ENCODE data around the gene FOXD1.

Gene FOXD1

DNA sequence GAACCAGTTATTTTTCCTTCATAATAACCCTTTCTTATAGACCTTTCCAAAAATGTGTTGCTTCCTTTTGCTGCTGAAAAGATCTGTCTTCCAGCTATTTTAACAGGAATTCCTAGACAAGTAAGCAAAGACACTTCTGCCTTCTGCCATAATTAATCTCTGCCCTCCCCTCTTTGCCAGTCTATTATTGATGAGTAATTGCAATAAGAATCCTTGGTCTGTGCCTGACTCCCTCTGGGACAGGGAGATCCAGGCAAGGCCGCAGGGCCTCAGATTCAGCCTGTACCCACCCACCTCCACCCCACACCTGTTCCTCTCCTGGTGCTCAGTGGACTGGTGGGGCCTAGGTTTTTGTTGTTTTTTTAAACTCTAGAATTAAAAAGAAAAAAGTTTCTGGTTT is 8.3 kb downstream of the FOXD1 start:
- DNase-seq (ENCODE audit: low spot score): no peak

DNA sequence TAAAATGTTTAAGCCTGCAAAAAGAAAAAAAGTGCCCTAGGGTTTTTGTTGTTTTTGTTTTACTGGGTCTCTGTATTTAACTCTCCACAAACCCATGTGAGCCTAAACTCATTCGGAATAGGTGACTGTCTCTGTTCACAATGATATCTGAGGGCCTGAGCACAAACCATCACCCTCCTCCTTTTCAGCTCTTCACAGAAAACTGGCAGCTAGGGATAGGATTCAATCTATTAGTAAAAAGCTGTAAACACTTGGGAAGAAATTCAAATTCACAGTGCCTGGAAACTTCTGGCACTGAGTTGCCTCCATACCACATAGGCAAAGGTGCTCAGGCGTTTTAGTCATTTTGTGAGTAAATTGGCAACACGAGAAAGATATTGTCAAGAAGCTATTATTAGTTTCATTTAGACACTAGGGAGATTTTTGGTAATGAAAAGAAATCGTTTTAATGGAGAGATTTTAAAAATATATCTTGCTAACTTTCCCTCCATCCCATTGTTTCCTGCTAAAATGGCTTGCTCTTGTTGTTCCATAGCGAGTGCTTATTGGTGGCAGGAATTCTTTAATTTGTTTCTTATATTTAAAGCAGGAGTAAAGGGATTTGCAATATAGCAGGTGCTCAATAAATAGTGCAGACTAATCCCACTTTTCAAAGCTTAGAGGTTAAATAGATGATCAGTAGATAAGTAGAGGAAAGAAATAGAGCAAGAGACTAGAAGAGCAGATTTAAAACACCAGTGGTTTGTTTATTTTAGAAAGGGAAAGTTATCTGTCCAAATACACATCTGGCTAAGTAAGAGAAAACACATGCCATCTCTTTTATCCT is 9.7 kb downstream of the FOXD1 start:
- DNase-seq (ENCODE audit: low spot score): no peak

DNA sequence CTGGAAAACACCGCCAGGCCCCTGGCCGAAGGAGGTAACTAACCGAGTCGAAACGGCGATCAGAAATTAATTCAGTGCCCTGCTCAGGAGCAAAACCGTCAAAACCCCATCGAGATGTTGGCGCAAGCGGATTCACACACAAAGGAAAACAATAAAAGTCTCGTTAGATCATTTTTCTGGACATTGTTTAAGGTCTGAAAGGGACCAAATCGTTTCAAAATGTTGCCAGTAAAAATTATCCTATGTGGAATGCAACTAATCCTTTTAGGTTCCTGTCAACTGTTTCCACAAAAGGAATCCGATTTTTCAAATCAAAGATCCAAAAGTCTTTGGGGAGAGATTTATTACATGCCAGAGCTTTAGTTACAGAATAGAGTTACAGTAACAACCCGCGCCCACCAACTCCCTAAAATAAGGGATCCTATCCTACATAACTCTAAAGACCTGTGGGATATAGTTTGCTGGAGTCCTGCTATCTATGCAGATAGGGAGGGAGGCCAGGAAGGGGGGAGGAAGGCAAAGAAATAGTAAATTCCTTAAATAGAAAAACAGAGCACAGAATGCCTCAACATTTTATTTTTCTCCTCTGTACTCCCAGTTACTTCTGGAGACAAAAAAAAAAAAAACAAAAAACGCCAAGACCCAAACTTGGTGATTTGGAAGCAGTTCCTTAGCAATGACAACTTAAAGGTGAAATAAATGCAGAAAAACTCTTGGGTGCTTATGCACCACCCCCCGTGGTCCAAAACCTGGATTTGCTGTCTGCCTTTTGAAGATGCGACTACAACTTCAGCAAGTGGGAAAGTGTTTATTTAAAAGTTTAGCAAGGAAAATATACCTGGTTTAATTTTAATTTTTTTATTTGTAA is 10.6 kb downstream of the FOXD1 start:
- no peak for DNase-seq (ENCODE audit: low spot score)

- peak; percentile 85 for DNase-seq (ENCODE audit: low spot score)
Measured at GRCh38 chr5:73437101-73437776, 11.3 kb downstream of the FOXD1 start.

- DNase-seq (ENCODE audit: low spot score): no peak
Measured at GRCh38 chr5:73436535-73437100, 12.0 kb downstream of the FOXD1 start.

DNA sequence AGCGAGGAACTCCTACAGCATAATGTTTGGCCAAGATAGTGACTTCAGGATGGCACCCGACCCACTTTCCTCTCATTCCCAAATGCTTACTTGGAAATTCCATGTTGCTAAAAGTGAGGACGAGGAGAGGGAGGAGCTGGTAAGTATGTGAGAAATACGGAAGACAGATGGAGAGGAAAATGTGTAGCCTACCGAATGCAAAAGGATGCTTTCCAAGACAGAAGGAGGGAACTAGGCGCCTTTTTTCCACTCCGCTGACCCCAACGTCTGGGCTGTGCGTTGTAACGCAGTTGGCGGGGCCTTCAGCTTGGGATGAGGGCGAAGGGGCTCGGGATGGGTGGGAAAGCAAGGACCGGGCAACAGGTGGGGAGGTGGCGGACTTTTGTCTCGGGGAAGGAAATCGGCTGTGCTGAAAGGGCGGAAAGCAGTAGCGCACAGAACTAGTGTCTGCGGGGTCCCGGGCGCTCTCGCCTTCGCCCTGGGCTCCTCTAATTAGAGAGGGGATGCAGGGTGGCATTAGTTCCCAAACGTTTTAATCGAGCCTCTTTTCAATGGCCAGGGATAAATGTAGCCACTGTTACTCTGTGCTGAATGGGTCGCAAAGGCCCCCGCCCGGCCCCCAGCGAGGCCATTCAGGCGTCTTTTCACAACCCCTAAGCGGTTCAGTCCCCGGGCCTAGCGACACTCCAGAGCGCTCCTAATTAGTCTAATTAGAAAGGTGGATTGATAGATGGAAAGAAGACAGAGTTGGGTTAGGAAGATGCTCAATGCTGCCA is 12.6 kb downstream of the FOXD1 start:
- DNase-seq (ENCODE audit: low spot score): no peak

DNA sequence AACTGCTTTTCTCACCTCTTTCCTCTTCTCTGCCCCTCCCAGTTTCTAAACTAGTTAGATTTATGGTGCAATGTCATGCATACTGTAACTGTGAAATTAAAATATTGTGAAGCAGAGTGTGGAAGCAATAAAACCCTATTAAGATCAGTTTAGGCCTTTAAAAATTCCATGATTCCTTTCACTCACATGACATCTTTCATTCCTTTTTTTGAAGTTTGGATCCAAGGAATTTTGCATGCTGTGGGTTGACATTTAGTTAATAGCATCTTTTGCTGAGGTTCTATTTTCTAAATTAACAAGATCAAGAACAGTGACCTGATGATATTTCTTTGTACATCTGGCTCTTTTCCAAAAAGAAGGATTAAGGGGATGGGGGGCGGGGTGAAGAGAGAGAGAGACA is 13.7 kb downstream of the FOXD1 start:
- DNase-seq (ENCODE audit: low spot score): no peak

DNA sequence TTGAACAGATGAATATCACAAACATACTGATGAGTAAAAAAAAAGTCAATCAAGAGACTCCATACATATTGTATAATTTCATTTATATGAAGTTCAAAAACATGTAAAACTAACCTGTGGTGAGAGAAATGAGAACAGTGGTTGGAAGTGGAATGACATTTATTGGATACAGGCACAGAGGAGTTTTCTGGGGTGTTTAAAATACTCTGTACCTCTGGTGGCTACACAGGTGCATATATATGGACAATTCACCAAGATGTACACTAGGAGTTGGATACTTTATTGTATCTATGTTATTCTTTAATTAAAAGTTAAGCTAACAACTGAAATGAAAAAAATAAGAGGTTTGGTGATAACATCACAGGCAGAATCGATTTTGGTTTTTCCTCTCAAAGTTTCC is 14.1 kb downstream of the FOXD1 start:
- DNase-seq (ENCODE audit: low spot score): no peak

DNA sequence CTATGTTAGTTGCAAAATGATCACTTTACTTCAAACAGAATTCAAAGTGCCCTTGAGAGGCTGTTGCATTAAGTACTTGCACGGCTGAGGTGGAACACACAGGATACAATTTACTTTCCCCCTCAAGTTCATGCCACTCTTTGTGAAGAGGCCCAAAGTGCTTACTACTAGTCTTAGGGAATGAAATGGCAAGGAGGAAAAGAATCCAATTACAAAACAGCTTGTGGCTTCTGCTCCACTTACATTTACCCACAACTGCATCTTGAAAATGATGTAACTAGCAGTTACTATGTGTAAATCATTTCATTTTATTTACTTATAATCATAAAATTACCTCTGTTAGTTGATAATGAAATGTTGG is 14.6 kb downstream of the FOXD1 start:
- no peak for DNase-seq (ENCODE audit: low spot score)

- DNase-seq (ENCODE audit: low spot score): no peak
Measured at GRCh38 chr5:73433272-73433981, 15.2 kb downstream of the FOXD1 start.

DNA sequence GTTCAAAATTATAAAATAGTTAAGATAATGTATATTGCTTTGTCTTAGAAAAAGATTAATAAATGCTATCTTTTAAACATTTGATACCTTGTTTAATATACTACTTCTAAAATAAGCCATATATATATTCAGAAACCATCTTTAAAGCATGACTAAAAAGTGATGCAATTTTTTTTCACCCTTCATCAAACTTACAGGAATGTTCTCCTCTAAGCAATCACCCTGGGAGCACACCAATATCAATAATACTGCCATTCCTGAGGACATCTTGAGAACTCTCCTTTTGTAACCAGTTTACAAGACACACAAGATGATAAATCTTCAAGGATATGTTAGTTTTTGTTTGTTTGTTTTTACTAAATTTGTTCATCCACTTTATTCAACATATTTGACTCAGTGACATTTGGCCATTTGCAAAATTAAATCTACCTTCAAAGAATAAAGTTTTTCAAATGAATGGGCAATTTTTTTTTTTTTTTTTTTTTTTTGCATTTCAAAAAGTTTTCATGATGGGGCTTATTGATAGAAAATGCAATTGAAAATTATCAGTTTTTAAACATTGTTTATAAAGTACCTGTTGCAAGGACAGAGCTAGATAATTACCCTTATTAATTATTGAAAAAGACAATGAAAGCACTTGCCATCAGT is 17.2 kb downstream of the FOXD1 start:
- no peak for DNase-seq (ENCODE audit: low spot score)

DNA sequence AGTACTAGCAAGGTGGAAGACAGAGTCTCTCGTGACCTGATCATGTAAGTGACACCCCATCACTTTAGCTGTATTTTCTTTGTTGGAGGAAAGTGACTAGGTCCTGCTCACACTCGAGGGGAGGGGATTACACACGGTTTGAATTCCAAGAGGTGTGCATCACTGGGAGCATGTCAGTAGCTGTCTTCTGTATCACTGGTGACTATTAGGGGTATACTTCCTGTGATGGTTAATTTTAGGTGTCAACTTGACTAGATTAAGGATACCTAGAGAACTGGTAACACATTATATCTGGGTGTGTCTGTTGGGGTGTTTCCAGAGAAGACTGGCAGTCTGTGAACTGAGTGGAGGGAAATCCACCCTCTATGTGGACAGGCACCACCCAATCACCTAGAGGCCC is 22.5 kb downstream of the FOXD1 start:
- DNase-seq (ENCODE audit: low spot score): no peak

- no peak for DNase-seq (ENCODE audit: low spot score)
Measured at GRCh38 chr5:73424556-73424977, 24.0 kb downstream of the FOXD1 start.

- DNase-seq (ENCODE audit: low spot score): no peak
Measured at GRCh38 chr5:73422164-73422563, 26.4 kb downstream of the FOXD1 start.

- no peak for DNase-seq (ENCODE audit: low spot score)
Measured at GRCh38 chr5:73420666-73421065, 27.9 kb downstream of the FOXD1 start.

DNA sequence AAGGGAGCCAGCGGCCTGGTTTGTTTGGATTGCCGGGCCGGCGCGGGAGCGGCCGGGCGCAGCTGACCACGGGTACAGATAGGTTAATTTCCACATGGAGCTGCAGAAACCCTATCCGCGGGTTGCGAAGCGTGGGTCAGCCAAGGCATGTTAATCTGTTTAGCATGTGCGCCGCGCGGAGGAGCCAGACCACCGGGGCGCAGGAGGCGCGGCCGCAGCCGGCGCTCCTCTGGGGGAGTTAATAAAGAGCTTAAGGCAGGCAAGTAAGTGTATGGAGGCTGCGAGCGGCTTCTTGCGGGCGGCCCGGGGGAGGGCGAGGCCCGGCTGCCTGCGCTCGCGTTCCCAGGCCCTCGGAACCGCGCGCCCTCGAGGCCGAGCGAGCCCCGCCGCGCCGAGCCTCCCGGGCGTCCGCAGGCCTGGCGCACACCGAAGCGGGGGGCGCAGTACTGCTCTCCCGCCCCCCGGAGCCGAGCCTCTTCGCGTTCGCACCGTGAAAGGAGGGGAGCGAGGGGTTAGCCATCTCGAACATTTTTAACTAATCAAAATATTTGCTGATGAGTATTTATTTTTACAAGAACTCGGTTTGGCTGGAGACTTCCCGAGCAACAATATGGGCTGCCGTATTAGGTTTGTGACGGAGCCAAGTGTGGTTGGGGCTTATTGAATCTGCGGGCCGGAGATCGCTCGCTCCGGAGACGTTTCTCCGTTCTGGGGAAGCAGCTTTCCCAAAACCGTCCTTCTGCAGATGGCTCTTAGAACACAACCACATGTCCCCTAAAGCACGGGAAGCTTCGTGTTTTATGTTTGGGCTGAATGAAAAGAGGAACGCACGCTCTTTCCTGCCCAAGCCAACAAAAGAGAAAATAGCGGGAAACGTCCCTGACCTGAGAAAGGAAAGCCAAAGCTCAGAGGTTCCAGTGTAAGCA is 28.8 kb downstream of the FOXD1 start:
- no peak for DNase-seq (ENCODE audit: low spot score)

GRCh38 chr5:73419117-73419464 is 29.5 kb downstream of the FOXD1 start:
- no peak for DNase-seq (ENCODE audit: low spot score)

GRCh38 chr5:73418244-73418691 is 30.3 kb downstream of the FOXD1 start:
- DNase-seq (ENCODE audit: low spot score): no peak

GRCh38 chr5:73417303-73418034 is 31.1 kb downstream of the FOXD1 start:
- no peak for DNase-seq (ENCODE audit: low spot score)

Data from kidney tubule cell (primary cell).